ENCODE data around the gene NTNG1. TPM values are rescaled to one million over a fixed set of nuclear protein-coding genes. Genes with fewer than 3 reads are reported as not detected.

Gene NTNG1
- total RNA-seq, 1 experiment from 2014 or later = not detected

DNA sequence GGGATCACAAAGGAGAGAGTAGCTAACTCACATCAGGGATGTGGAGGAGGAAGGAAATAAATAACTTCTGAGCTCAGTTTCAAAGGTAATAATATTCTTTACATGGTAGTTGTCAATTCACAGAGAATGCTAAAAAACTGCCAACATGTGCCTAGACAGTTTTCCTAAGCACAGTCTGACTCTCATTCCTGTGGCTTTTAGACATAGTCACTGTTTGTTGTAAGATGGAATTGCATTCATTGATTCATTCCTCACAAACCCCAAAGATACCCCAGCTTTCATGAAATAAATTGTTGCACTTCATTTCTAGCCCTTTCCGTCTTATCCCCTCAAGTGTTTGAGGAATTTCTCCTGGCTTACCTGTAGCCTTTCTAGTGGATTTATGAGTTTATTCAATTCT lies 263.9 kb downstream of the NTNG1 start:
- no peak for DNase-seq (ENCODE audit: low spot score)

DNA sequence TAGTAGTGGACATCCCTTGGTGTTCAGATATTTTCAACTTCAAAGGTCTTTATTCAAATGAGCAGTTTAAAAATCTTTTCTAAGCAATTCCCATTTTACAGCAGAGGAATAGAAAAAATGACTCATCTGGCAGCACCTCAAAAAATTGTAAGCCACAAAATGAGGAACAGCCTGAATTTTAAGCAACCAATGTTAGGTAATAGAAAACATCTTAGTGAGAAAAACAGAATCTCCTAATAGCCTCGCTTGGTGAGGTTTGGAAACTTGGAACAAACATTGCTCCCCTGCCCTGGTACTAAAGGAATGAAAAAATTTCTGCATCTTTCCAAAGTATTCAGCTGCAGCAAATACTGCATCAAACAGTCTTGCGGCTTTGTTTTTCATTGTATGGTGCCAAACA lies 264.4 kb downstream of the NTNG1 start:
- no peak for DNase-seq (ENCODE audit: low spot score)

DNA sequence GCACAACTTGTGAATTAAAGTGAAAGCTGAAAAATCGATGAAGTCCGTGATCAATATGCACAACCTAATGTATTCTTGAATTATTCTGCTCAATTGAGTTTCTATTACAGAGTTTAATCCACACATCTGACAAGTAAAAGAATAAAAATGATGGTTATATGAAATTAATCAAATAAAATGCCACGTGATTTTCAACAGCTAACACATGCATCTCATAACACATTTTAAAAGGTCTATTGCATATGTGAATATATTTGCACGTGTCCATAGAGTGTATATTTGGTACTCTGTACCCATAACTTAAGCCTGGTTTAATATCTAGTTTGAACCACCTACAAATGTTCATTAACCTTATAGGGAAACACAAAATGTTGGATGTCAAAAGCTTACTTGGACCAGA lies 266.2 kb downstream of the NTNG1 start:
- DNase-seq (ENCODE audit: low spot score) = no peak

DNA sequence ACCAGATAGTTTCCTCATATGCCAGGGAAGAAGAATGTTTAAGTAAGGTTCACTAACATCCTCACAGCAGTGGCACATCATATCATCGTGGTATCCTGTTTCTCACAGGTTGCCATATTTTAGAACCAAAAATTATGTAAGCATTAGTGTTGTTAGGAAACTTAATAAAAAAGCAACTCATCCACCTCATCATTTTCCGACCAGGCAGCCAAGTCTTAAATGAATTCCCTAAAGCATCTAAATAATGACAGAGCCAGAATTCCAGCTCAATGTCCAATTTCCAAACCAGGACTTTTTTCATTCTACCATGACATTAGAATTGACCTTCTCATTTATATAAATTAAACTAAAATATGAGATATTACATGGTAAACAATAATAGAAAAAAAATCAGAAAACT lies 272.7 kb downstream of the NTNG1 start:
- DNase-seq (ENCODE audit: low spot score) = no peak

DNA sequence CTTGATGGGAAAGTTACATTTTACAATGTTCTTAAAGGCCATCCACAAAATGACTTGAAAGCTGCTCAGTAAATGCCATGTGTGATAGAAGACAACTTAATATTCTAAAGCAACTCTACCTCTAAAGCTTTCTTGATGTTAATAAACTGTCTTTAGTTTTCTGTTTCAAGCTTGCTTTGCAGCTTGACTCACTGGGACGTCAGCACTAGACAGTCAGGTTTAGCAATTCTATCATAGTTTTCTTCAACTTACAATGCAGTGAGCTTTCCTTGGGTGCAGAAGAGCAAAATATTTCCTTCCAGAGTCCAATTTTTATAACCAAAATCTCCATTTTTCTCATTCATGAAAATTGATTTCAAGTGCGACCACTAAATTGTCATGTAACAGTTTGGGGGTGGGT lies 273.1 kb downstream of the NTNG1 start:
- DNase-seq (ENCODE audit: low spot score) = no peak

DNA sequence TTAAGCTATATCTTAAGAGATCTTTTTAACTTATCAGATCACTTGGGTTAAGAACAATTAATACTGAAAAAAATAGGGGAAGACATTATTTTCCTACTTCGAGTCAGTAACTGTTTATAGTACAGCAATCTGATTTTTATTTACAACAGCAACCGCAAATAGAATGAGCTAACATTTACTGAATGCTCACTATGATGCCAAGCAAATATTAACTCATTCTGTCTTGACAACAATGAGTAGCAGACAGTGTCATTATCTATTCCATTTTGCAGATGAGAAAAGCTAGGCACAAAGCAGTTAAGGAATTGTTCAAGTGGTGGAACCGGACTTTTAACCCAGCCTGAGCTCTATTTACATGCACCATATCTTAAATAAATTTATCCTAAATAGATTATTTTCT lies 273.7 kb downstream of the NTNG1 start:
- no peak for DNase-seq (ENCODE audit: low spot score)

DNA sequence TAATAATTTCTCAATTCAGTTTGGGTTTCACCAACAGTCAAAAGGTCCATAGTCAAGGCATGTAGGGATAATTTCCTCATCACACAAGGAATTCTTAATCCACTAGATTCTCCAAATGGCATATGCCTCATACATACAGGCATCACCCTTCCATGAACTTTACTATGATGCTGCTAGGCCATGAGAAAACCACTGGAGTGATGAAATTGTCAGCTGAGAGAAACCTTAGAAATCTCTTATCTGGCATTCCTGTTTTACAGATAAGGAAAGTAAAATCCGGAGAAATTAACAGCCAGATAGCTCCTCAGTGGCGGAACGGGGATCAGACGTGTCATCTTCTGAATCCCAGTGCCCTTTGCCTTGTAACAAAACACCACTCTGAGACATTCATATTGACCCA lies 274.4 kb downstream of the NTNG1 start:
- DNase-seq (ENCODE audit: low spot score) = no peak

DNA sequence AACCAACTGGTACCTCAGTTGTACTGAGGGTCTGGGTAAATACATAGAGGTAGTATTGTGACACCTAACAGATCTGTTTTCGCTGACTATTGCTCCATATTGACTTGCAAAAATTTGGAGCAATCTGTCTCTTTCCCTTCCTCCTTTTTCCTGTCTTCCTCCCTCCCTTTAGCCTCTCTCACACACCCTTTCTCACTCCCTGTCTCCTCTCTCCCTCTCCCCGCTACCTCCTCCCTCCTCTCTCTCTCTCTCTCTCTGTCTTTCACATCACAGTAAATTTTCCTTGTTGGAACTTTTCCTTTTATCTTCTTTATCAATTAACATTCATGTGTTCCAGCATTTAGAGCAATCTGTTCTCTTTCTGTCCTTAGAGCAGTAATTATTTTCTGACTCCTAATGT lies 278.2 kb downstream of the NTNG1 start:
- DNase-seq (ENCODE audit: low spot score) = no peak

DNA sequence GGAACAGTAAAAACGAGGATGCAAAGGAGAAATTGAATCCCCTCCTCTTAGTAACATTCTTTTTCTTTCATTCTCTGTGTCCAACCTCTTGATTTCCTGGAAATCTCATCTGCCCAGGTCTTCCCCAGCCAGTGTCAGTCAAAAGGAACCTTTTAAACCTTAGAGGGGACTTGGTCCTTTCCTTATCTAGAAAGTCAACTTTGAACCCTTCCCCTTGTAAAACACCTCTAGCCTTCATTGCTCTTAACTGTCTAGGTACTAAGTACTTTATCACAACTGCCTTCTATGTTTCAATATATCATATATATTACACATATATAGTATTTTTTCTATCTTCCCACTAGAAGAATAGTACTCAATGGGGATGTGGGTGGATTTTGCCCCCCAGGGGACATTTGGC lies 282.1 kb downstream of the NTNG1 start:
- DNase-seq (ENCODE audit: low spot score) = no peak

DNA sequence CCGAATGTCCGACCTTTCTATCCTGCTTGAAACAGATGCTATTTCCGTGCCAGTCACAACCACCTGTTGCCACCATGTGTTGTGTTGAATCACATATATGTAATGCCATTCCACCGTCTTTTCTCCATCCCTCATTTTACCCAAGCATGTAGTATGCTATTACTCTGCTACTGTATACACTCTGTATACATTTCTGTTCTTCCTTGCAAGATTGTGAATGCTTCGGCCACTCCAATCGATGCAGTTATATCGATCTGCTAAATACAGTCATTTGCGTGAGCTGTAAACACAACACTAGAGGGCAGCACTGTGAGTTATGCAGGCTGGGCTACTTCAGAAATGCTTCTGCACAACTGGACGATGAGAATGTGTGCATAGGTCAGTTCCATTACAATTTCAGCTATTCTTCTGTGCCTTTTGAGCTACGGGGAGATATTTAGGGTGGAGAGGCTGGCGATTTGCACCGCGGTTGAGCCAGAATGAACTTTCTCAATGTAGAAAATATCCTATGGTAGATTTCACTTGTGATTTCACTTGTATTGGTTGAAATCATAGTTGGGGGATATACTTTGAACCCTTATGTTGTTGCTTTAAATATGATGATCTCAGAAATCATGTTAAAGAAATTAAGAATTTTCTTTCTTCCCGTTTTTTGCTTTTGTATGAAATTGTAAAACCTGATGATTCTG lies 289.8 kb downstream of the NTNG1 start:
- DNase-seq (ENCODE audit: low spot score) = peak; percentile 16

DNA sequence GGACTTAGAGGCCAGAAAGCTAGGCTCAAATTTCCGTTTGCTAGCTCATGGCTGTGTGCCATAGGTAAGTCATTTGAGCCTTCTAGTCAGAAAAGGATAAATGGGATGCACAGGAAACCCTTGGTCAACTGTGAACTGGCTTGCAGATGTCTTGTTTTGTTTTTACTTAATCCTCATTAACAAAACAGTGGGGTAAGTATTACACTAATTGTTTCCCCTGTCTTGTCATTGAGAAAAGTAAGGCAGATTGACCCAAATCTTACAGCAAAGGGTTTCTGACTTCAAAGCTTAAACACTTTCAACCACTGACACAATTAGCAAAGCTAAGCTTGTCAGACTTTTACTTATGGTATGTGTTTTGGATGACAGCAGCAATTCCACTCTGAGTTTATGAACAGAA lies 291.3 kb downstream of the NTNG1 start:
- DNase-seq (ENCODE audit: low spot score) = no peak

DNA sequence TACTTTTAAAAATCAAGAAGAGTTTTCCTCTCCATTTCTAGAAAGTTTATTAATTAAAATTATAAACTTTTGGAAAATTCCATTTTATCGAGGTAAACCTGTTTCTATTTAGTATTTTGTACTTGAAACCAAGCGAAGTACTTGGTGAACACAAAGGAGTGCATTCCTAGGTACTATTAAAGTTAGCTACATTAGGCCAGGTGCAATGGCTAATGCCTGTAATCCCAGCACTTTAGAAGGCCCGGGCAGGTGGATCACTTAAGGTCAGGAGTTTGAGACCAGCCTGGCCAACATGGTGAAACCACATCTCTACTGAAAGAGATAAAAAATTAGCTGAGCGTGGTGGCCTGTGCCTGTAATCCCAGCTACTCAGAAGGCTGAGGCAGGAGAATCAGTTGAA lies 292.2 kb downstream of the NTNG1 start:
- no peak for DNase-seq (ENCODE audit: low spot score)

DNA sequence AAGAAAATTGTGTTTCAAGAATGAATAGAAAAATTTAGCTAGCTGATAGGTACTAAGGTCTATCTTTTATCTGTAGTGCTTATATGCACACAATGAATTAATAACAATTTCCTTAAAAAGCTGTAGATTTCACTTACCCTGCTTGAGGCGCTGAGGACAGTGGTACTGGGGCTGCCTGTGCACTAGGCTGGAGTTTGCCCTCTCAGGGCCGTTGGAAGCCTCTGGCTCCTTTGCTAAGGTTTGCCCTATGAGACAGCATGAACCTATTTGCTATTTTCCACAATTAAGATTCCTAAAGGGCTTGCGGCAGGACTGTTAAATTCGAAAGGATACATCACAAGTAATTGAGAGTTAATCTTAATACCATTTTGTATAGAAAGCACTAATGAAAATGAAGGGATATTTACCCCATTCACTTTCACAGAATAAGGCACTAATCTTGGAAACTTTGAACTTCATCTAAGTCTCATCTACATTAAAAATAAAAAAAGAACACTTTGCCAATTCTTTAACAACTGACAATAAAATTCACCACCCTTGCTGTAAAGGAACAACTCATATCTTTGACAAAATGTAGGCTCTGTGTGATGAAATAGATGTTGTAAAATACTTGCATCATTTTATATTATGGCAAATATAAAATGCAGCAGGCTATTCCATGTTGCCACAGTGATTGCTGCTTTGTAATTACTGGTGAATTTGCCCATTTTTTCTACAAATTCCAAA lies 293.0 kb downstream of the NTNG1 start:
- DNase-seq (ENCODE audit: low spot score) = no peak

DNA sequence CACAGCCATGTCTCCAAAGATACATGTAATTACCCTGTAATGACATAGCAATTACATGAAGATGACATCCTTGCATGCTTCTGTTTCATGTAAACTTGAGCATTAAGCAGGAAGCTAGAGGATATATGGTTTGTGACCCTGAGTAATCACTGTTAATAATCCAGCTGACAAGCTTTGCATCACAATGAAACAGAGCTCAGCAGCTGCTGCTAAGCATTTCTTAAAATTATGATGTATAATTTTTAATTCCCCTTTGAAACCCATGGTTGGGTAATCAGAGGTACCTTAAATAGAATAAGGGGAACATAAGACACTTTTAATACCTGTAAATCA lies 293.5 kb downstream of the NTNG1 start:
- DNase-seq (ENCODE audit: low spot score) = no peak

DNA sequence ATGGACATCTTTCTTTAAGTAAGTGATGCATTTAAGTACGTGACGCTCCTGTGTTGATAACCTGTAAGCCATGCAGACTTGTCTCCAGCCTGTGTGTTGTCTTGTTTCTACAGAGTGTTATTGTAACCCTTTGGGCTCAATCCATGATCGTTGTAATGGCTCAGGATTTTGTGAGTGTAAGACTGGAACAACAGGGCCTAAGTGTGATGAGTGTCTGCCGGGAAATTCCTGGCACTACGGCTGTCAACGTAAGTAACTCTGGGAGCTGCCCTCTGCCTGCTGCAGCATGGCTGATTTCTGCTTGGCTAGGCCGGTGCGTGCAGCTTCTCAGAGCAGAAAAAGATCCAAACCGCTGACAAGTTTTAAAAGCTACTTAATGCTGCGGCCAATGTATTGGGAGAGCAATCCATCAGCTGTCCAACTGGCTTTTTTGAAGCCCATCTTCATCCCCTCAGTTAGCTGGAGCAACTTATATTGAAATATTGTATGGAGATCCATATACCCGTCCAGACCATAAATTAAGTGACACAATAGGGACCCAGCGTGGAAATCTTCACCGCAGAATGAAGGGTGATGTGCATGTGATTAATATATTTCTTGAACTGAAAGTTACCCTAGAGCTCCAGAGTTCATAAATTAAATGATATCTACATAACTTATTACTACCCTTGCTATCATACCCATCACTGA lies 295.9 kb downstream of the NTNG1 start:
- DNase-seq (ENCODE audit: low spot score) = no peak

DNA sequence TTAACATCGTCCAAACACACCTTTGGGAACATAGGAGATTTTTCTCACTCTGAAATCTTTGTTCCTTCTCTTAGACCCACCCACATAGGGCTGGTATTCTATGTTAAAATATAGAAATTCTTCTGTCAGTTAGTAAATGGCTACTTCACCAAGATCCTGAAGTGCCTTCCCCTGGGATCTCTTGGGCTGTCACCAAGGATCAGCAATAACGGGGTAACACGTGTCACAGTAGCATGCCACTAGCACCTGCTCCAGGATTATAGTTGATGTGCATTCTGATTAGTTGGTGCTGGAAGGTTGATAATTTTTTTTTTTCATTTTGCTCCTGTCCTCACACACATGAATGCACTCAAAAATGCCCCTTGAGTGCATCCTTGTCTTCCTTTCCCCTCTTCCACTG lies 298.7 kb downstream of the NTNG1 start:
- DNase-seq (ENCODE audit: low spot score) = no peak

DNA sequence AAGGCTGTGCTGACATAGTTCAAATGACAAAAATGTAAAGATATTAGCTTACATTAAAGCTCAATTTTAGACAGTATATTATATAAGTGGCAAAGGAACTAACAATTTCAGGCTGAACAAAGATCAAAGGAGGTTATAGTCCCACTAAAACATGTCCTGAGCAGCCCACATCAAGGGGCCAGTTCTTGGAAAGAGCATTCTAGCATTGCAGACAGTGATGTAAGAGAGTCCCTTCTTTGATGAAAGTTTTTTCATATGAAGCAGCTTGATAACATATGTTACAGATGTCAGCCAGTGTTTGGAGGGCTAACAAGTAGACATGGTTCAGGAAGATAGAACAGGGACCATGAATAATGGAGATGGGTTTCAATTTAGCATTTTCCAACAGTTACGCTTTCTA lies 301.7 kb downstream of the NTNG1 start:
- DNase-seq (ENCODE audit: low spot score) = no peak

DNA sequence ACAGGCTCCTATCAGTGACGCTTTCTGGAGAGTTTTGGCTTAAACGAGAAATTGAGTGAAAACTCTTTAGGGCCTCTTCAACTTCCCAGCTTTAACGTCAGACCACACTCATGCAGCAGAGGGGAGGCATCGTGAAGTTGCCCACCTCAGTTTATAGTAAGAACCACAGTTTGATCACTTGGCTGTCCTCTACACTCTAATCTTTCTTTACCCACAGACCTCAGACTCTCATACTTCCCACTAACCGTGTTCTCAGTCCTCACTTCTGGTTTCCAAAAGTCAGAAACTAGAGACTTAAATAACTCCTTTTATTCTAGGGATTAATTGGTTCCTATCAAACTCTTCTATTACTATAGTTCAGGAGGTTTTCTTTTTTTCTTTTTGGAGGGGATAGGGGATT lies 302.2 kb downstream of the NTNG1 start:
- no peak for DNase-seq (ENCODE audit: low spot score)

DNA sequence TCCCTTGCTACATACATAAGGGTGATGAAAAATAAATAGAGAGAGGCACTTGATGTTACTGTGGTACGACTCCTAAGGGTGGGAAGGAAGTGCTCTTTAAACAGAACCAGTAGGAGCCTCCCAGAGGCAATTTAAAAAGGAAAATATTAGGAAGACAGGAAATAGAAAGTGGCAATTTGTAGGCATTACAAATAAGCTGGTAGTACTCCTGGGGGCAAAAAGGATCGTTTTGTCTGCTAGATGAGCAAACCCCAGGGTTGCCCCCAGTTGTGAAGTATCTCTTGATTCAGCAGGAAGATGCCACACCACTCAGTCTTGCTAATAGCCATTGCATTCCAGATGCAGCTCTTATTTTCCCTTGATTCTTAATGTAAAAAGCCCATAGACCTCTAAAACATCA lies 303.0 kb downstream of the NTNG1 start:
- no peak for DNase-seq (ENCODE audit: low spot score)

DNA sequence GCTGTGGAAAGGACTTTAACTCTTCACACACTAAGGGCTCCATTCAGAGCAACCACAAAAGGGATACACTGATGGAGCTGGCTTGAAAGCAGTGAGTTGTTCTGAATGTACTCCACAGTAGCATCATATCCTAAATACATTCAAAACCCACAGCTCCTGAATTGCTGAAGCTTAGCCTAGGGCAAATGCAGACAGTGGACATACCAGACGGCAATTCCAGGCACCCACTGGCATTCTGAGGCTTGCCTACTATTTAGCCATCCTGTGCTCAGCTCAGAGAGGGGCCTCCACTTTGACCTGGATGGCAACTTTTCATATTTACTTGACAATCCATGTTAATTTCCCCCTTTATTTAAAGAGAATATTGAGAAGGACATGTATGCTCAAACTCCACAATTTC lies 303.5 kb downstream of the NTNG1 start:
- DNase-seq (ENCODE audit: low spot score) = no peak

DNA sequence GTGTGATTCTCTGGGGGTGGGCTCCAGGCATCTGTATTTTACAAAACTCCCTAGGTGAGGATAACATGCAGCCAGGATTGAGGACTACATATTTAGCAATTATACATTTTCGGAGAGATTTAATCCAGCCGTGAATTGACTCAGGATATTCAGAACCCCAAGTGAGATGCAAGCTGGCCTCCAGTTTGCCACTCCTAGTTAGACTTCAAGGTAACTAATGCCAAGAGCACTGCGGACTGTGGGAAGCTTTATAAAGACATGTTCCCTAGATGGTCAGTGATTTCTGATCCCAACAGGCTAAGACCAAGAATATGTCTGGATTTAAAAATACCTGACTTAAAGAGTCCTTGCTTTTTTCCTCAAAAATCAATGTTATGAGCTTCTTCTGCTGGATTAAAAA lies 308.5 kb downstream of the NTNG1 start:
- no peak for DNase-seq (ENCODE audit: low spot score)

DNA sequence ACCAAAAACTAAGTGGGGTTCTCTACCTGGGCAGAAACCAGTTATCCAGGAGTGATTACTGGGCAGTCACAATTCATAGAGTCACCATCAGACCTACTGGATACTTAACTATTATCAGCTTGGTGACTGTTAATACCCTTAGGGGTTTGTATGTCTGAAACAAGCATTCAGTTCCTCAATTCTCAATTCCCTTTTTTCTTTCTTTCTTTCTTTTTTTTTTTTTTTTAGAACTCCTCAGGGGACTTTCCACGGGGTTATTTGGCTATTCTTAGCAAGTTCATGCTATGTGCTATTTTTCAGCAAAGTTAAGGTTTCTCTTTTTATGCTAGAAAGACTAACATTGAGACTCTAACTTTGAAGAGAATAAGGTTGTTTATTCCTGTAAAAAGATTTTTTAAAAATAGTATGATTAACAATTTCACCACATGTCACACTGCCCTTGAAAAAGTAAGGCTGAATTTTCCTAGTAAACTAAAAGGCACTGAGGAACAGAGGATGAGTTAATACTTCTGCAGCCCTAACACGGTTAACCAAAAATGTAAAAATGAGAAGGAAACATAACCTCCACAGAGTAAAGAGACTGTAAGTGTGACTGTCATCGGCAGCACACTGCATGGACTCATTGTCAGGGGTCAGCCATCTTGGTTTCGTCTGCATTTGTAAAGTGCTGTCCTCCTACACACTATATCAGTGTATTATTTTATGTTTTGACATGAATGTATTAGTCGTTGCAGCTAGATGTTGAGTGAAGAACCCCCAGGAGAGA lies 310.2 kb downstream of the NTNG1 start:
- DNase-seq (ENCODE audit: low spot score) = no peak

DNA sequence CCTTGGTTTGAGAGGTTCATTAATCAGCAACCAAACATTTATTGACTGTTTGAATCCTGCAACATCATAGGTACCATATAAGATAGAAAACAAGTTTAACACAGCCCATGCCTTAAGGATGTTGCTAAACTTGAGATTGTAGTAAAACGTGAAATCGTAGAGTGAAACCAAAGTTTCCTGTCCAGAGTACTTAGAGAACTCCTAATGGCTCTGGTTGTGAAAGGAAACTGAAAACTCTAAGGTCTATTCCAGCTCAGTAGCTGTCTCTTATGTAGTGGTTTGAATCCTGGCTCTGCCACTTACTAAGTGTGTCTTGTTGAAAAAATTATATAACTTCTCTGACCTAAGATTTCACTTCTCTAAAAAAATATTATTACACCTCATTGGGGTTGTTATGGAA lies 310.9 kb downstream of the NTNG1 start:
- no peak for DNase-seq (ENCODE audit: low spot score)

All from A172 (cell line).